BJ (cell line): ENCODE data around the gene HIPK1. TPM values are rescaled to one million over a fixed set of nuclear protein-coding genes. Genes with fewer than 3 reads are reported as not detected.

ENCODE experiments used
- CTCF ChIA-PET: fragments of 350-600 bp; formaldehyde crosslinking; extraction: SDS; loops from one replicate; lab custom pipeline; 2021; ENCODE audit warnings: antibody characterized with exemption, inconsistent platforms; lab: Yijun Ruan, JAX
- POLR2A ChIA-PET: fragments of 300-600 bp; sonication (Branson Sonifier 250); formaldehyde crosslinking; extraction: SDS; loops from one replicate; lab custom pipeline; 2021; ENCODE audit warnings: antibody characterized with exemption; lab: Charles Lee
- DNase-seq: peaks from one replicate; pipeline ENCODE4 v3.0.0-alpha.2; 2011; ENCODE audit warnings: low read depth
- H3K27me3 ChIP-seq: 2 replicates; pipeline ENCODE4 v1.6.0; 2011; ENCODE audit warnings: low read length; ENCODE audit not compliant: control insufficient read depth, insufficient read depth
- H3K36me3 ChIP-seq: 2 replicates; pipeline ENCODE4 v1.5.1; 2011; ENCODE audit warnings: low read length; ENCODE audit not compliant: control insufficient read depth, insufficient read depth
- H3K4me3 ChIP-seq: 2 replicates; pipeline ENCODE4 v1.5.1; 2011; ENCODE audit warnings: low read depth, mild to moderate bottlenecking, control low read depth, low read length
- polyA plus RNA-seq: library from polyadenylated mRNA; depleted of rRNA; stranded (reverse); fragments of >200 nt; gene quantifications from 2 replicates; pipeline ENCODE4 v1.2.3, GENCODE V29; 2011
- TF ChIP-seq, protein P1 (sequence below): IDR thresholded peaks from 2 replicates; pipeline ENCODE4 v1.5.1; 2011; ENCODE audit warnings: low read depth, mild to moderate bottlenecking, control low read depth, inconsistent platforms, low read length, moderate library complexity; ENCODE audit not compliant: insufficient read depth

Gene HIPK1
- polyA plus RNA-seq, 1 experiment, result 29.7 TPM

DNA sequence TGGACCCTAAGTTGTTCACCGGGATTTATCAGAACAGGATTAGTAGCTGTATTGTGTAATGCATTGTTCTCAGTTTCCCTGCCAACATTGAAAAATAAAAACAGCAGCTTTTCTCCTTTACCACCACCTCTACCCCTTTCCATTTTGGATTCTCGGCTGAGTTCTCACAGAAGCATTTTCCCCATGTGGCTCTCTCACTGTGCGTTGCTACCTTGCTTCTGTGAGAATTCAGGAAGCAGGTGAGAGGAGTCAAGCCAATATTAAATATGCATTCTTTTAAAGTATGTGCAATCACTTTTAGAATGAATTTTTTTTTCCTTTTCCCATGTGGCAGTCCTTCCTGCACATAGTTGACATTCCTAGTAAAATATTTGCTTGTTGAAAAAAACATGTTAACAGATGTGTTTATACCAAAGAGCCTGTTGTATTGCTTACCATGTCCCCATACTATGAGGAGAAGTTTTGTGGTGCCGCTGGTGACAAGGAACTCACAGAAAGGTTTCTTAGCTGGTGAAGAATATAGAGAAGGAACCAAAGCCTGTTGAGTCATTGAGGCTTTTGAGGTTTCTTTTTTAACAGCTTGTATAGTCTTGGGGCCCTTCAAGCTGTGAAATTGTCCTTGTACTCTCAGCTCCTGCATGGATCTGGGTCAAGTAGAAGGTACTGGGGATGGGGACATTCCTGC is 46.2 kb downstream of the HIPK1 start:
- CTCF ChIA-PET, result interaction anchor here (1.2 to 8.7 kb wide), 7 partner anchors 12 to 308 kb away, joined by 3 to 160 read pairs (median 7); partner anchors contain the start of gene HIPK1
- POLR2A ChIA-PET, result no interaction called here
- H3K36me3 ChIP-seq, result peaks cover 13% of the 10 kb centered on the region
- no peak overlapping the region for H3K4me3 ChIP-seq
- TF ChIP-seq, protein P1, sequence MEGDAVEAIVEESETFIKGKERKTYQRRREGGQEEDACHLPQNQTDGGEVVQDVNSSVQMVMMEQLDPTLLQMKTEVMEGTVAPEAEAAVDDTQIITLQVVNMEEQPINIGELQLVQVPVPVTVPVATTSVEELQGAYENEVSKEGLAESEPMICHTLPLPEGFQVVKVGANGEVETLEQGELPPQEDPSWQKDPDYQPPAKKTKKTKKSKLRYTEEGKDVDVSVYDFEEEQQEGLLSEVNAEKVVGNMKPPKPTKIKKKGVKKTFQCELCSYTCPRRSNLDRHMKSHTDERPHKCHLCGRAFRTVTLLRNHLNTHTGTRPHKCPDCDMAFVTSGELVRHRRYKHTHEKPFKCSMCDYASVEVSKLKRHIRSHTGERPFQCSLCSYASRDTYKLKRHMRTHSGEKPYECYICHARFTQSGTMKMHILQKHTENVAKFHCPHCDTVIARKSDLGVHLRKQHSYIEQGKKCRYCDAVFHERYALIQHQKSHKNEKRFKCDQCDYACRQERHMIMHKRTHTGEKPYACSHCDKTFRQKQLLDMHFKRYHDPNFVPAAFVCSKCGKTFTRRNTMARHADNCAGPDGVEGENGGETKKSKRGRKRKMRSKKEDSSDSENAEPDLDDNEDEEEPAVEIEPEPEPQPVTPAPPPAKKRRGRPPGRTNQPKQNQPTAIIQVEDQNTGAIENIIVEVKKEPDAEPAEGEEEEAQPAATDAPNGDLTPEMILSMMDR, result no peak
- DNase-seq, result peak; percentile 42
- no peaks in the 10 kb centered on the region for H3K27me3 ChIP-seq

- Histone ChIP-seq H3K36me3 (peaks cover 12% of the 10 kb centered on the region), H3K27me3 (no peaks in the 10 kb centered on the region), H3K4me3 (no peak overlapping the region)
- ChIA-PET CTCF (interaction anchor here (0.6 to 8.7 kb wide), 25 partner anchors 11 to 374 kb away, joined by 3 to 160 read pairs (median 4); partner anchors contain the start of gene HIPK1), POLR2A (interaction anchor here (0.6 to 0.7 kb wide), 2 partner anchors 121 to 156 kb away, joined by 4 read pairs; no protein-coding TSS in a partner anchor)
- TF ChIP-seq, protein P1, result peak; percentile 79
- DNase-seq, result no peak
Measured at GRCh38 chr1:113976609-113977278, 47.6 kb downstream of the HIPK1 start.

DNA sequence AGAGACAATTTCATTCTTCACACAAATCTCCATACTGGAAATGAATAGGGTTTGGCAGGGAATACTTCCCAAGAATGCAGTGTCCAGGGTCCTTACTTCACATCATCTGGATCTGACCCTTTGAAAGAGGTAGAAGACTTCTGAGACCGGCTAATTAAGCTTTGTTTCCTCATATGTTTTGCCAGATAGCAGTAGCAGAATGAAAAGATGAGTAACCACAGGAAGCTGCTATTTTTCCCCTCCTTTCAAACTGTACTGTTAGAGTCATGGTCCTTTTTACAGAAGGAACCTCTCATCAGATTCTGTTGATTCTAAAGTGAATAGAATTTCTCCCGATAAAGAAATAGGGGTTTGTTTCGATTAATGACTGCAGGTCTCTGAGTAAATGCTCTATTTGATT is 48.8 kb downstream of the HIPK1 start:
- POLR2A ChIA-PET, result no interaction called here
- no peaks in the 10 kb centered on the region for H3K27me3 ChIP-seq
- CTCF ChIA-PET, result interaction anchor here (0.6 to 8.7 kb wide), 12 partner anchors 12 to 368 kb away, joined by 3 to 160 read pairs (median 4); partner anchors contain the start of gene HIPK1
- peaks cover 8% of the 10 kb centered on the region for H3K36me3 ChIP-seq
- TF ChIP-seq, protein P1, result no peak
- H3K4me3 ChIP-seq, result no peak overlapping the region
- DNase-seq, result no peak

GRCh38 chr1:113978863-113979702 is 50.0 kb downstream of the HIPK1 start, which contains the start of gene OLFML3:
Gene OLFML3 (plus strand): TSS chr1:113979474. CDS start chr1:113979517, 43 bp downstream.
- peak within 1 kb of the TSS; percentile 45 for H3K4me3 ChIP-seq
- POLR2A ChIA-PET, result interaction anchor here (0.5 to 0.8 kb wide), 2 partner anchors 24 to 119 kb away, joined by 3 read pairs; no protein-coding TSS in a partner anchor
- no peaks in the 10 kb centered on the region for H3K27me3 ChIP-seq
- H3K36me3 ChIP-seq, result peaks cover 3% of the 10 kb centered on the region; the same call in 1 of the 2 replicates
- peak; percentile 89 for DNase-seq
- TF ChIP-seq, protein P1, result peak; percentile 69
- CTCF ChIA-PET, result interaction anchor here (0.6 to 8.7 kb wide), 22 partner anchors 13 to 422 kb away, joined by 3 to 160 read pairs (median 4); partner anchors contain the start of gene HIPK1
